HepG2 (cell line): Measurements from ENCODE around the gene MUL1.

Experiments used
- SIN3A ChIP-seq: IDR thresholded peaks from 2 replicates; pipeline ENCODE4 v1.6.1; 2011; ENCODE audit warnings: low read depth, mild to moderate bottlenecking, control low read depth, low read length, borderline replicate concordance
- TCF12 ChIP-seq, 2 experiments: fragments of 450-650 bp in 1 of 2; sonication (generic) in 1 of 2; formaldehyde crosslinking in 1 of 2; IDR thresholded peaks; 2 replicates each; pipeline versions ENCODE4 v1.6.1 to v1.8.0; 2017 to 2022; ENCODE audit warnings: antibody characterized with exemption in 1 of 2, mild to moderate bottlenecking in 1 of 2, missing genetic modification reagents in 1 of 2, moderate library complexity in 1 of 2

GRCh38 chr1:20555758-20556120, 47.8 kb upstream of the MUL1 start:
- TF ChIP-seq SIN3A (no peak), TCF12 (IDR thresholded peaks at IDR 0.05) (no peak), TCF12 (CRISPR knock-in tag; IDR thresholded peaks at IDR 0.05) (no peak)
